VCaP (cell line): Measurements from ENCODE around the gene DHX32.

ENCODE experiments used
- H3K27ac ChIP-seq: fragments of 450-650 bp; 2 replicates; pipeline ENCODE4 v1.5.1; 2017
- TF ChIP-seq, protein P1 (sequence below): fragments of 450-650 bp; conservative IDR thresholded peaks from 2 replicates; pipeline ENCODE4 v1.5.1; 2017; ENCODE audit warnings: mild to moderate bottlenecking, moderate library complexity

Gene DHX32

GRCh38 chr10:125823663-125824251 is 57.3 kb downstream of the DHX32 start:
- H3K27ac ChIP-seq, result peak overlapping the region; percentile 88
- TF ChIP-seq, protein P1, sequence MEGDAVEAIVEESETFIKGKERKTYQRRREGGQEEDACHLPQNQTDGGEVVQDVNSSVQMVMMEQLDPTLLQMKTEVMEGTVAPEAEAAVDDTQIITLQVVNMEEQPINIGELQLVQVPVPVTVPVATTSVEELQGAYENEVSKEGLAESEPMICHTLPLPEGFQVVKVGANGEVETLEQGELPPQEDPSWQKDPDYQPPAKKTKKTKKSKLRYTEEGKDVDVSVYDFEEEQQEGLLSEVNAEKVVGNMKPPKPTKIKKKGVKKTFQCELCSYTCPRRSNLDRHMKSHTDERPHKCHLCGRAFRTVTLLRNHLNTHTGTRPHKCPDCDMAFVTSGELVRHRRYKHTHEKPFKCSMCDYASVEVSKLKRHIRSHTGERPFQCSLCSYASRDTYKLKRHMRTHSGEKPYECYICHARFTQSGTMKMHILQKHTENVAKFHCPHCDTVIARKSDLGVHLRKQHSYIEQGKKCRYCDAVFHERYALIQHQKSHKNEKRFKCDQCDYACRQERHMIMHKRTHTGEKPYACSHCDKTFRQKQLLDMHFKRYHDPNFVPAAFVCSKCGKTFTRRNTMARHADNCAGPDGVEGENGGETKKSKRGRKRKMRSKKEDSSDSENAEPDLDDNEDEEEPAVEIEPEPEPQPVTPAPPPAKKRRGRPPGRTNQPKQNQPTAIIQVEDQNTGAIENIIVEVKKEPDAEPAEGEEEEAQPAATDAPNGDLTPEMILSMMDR, result no peak

DNA sequence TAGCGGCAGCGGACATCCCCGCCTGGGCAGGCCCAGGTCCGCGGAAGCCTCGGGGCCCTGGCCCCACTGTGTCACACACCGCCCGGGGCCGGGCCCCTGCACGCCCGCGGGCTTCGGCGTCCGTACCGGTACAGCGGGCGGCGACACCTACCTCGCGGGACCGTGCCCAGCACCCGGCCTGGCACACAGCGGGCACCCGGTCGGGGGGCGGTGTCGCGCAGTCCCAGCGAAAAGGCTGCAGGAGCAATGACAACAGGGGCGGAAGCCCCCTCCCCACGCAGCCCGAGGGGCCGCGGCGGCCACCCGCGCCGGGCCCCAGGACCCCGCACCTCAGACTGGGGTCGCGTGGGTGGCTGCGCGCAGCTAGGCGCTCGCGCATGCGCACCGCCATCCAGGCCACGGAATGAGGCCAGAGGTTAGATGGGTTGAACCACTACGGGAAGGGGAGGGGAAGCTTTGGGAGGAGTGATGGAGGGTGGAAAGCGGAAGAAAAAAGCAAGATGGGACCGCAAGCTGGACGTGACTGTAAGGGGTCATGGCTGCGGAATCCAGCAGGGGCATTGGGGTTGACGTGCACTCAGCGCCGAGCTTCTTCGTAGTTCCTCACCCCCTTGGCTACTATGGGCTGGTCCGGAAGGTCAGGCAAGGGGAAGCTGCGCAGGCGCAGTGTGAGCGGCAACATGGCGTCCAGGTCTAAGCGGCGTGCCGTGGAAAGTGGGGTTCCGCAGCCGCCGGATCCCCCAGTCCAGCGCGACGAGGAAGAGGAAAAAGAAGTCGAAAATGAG is 58.0 kb downstream of the DHX32 start, which contains the start of the genes BCCIP and UROS:
Gene BCCIP, plus strand, starts transcription at position 669 of the 785 bp plus-strand sequence. Its CDS starts 12 bp downstream, at position 681.
Gene UROS, minus strand, starts transcription at position 381 of the 785 bp plus-strand sequence. CDS start 6,759 bp downstream, outside the sequence.
- peak within 1 kb of the TSS; percentile 88 for H3K27ac ChIP-seq
- TF ChIP-seq, protein P1, result no peak

DNA sequence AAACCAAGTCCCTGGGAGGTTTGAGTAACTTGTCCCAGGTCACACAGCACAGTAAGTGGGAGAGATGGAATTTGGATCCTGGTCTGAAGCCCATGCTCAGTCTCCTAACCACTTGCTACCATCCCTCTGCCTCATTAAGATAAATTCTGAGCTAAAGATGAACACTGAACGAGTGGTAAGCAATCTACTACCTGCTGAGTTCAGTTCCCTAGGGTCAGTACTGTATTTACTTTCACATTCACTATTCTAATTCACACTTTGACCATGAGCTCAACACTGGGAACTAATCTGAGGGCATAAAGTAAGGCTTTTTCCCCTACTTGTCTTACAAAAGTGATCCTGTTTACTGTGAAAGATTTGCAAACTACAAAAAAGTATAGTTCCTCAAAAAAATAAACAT is 60.4 kb downstream of the DHX32 start:
- TF ChIP-seq, protein P1, result no peak
- H3K27ac ChIP-seq, result no peak overlapping the region

DNA sequence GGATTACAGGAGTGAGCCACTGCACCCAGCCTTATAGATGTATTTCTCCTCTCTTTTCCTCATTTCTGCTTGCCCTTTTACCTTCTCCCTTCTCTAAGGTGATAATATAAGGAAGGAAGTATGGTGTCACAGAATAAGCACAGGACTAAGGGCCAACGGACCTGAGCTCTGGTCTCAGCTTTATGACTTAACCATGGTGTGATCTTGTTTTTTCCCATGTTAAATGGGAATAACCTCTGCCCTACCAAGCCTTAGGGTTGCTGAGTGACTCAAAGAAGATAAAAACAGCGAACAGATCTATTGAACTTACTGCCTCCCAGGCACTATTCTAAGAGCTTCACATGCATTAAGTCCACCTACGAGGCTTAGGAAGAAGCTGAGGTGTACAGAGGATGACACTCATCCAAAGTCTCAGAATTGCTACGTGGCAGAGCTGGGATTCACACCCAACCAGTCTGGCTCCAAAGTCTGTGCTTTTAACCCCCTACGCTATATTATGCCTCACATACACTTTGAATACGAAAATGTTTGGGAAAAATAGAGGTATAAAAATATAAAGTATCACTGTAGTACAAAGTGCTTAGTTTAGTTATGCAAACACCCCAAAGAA is 63.6 kb downstream of the DHX32 start:
- TF ChIP-seq, protein P1, result no peak
- H3K27ac ChIP-seq, result no peak overlapping the region

- H3K27ac ChIP-seq, result no peak overlapping the region
- TF ChIP-seq, protein P1, result no peak
Measured at GRCh38 chr10:125816548-125816947, 64.5 kb downstream of the DHX32 start.

GRCh38 chr10:125815764-125816163 is 65.3 kb downstream of the DHX32 start:
- no peak overlapping the region for H3K27ac ChIP-seq
- TF ChIP-seq, protein P1, result no peak

DNA sequence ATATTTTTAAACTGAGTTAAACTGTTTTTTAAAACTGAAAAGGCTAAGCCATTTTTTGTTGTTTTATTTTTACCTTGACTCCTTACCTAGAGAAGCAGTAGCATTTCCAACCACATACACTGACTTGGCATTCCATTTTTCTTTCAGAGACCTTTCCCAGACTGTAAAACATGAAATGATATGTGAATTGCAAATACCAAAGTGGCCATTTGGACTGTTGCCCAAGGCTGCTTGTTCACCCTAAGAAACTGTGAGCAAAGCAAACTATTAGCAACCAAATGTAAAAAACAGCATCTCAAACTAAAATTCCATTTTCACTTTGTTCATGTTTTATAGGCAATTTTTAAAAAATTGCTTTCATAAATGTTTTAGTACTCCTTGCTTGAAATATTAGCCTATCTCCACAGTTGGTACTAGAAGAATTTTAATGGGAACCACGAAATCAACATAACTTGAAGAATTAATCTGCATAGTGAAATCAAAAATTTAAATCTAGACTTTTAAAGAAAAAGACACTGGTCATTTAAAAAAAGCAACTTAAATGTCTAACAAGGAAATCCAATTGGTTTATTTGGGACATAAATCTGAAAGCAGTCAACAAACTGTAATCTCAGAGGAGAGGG is 68.9 kb downstream of the DHX32 start:
- H3K27ac ChIP-seq, result no peak overlapping the region
- TF ChIP-seq, protein P1, result no peak
